HG03460 (cell line): ENCODE results near the gene GABRA6.

ENCODE experiments used
- ATAC-seq: cut with Tn5 transposase; IDR thresholded peaks from one replicate; pipeline ENCODE4 v1.9.1; 2021; ENCODE audit not compliant: unreplicated experiment

GABRA6 gene

GRCh38 chr5:161751265-161751664, 65.7 kb downstream of the GABRA6 start:
- ATAC-seq: no peak
